Fibroblast of lung (primary cell): ENCODE results near the gene TTC6.
A peak's percentile ranks its signal among the peaks of the same experiment; 100 is the strongest.

Experiments used
- CTCF ChIP-seq, 2 donors: IDR thresholded peaks in 1 of 2; conservative IDR thresholded peaks in 1 of 2; 1 replicate in 1 of 2; 2 replicates in 1 of 2; pipeline ENCODE4 v1.5.1; 2011 to 2012; ENCODE audit warnings: low read length in 2 of 2, control low read depth in 1 of 2, inconsistent platforms in 1 of 2, low read depth in 1 of 2, mild to moderate bottlenecking in 1 of 2
- EZH2 ChIP-seq: IDR thresholded peaks from 2 replicates; pipeline ENCODE4 v1.5.1; 2012; ENCODE audit warnings: low read length, control low read depth, mild to moderate bottlenecking; ENCODE audit errors: missing control alignments

GRCh38 chr14:37591941-37592481 lies 3.4 kb upstream of the TTC6 start:
- TF ChIP-seq CTCF (conservative IDR thresholded peaks at IDR 0.05 in 1 of 2, IDR thresholded peaks at IDR 0.05 in 1 of 2; ENCODE audit: low read depth in 1 of 2, low read length in 2 of 2) (no peak), EZH2 (peak; percentile 92)
